Suprapubic skin (tissue), 4 donors: ENCODE data around the gene PODXL. TPM values are rescaled to one million over a fixed set of nuclear protein-coding genes. Genes with fewer than 3 reads are reported as not detected.
"Not testable (repeated sequence)": the region's sequence is repeated elsewhere in the genome, so short reads cannot be mapped to it uniquely, and the experiment has no call there.

ENCODE experiments used
- DNase-seq, 2 donors: peaks; one replicate each; pipeline ENCODE4 v3.0.0-alpha.2; 2019; ENCODE audit warnings: low spot score in 2 of 2
- H3K27ac ChIP-seq: fragments of 200-600 bp; sonication (generic); one replicate; pipeline ENCODE4 v1.5.1; 2019
- H3K27me3 ChIP-seq: fragments of 200-600 bp; sonication (generic); one replicate; pipeline ENCODE4 v1.5.1; 2019
- H3K36me3 ChIP-seq: fragments of 200-600 bp; sonication (generic); one replicate; pipeline ENCODE4 v1.5.1; 2019
- H3K4me1 ChIP-seq: fragments of 200-600 bp; sonication (generic); one replicate; pipeline ENCODE4 v1.5.1; 2019
- H3K4me3 ChIP-seq: fragments of 200-600 bp; sonication (generic); one replicate; pipeline ENCODE4 v1.5.1; 2019; ENCODE audit warnings: mild to moderate bottlenecking
- H3K9me3 ChIP-seq: fragments of 200-600 bp; sonication (generic); one replicate; pipeline ENCODE4 v1.5.1; 2019
- EP300 ChIP-seq: sonication (generic); formaldehyde crosslinking; IDR thresholded peaks from one replicate; pipeline ENCODE4 v1.6.1; 2017; ENCODE audit warnings: antibody characterized with exemption
- POLR2A ChIP-seq, 2 donors: fragments of 450-650 bp; IDR thresholded peaks; one replicate each; pipeline ENCODE4 v1.6.1; 2017; ENCODE audit warnings: antibody characterized with exemption in 2 of 2, mild to moderate bottlenecking in 2 of 2, moderate library complexity in 2 of 2
- POLR2AphosphoS5 ChIP-seq, 3 donors: sonication (generic); formaldehyde crosslinking; IDR thresholded peaks; one replicate each; pipeline ENCODE4 v1.6.1; 2017; ENCODE audit warnings: antibody characterized with exemption in 3 of 3
- whole genome bisulfite sequencing: methylation state at CpG from one replicate; pipeline ENCODE4 v1.1.5; 2018; 5-methylcytosine and 5-hydroxymethylcytosine counted together
- total RNA-seq, 4 donors: library from RNA; depleted of rRNA; stranded (reverse); fragments of >200 nt; gene quantifications; one replicate each; pipeline ENCODE4 v1.1.0, GENCODE V29; 2016
- TF ChIP-seq, protein P1 (sequence below), 2 donors: fragments of 200-600 bp in 1 of 2; fragments of 450-650 bp in 1 of 2; sonication (generic) in 1 of 2; IDR thresholded peaks; one replicate each; pipeline ENCODE4 v1.5.1; 2016 to 2019; ENCODE audit warnings: antibody characterized with exemption in 2 of 2, mild to moderate bottlenecking in 1 of 2, moderate library complexity in 1 of 2

Gene PODXL
- total RNA-seq, 4 donors from 2014 or later, result 10.2 to 27.9 (median 17.8) TPM

DNA sequence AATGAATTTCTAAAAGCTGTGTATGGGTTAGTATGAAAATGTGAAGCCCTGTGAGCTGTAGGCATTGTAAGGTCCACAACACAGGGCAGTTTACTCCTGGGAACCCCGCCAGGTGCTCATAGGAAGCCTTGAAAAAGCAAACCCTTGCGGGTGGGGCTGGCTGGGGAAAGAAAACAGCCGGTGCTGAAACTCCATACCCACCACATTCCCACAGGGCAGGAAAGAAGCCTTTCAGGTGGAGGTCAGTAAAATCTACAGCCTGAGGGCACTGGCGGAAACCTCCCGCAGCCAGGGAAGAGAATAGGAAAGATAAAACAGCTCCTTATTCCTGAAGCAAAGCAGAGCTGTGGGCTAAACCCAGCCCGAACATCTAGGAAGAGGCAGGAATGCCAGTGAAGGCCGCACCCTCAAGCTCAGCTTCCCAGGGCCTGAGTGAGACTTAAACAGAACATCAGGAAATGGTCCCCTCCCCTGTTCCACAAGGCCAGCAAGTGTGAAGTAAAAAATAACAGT, 34.7 kb downstream of the PODXL start:
- Histone ChIP-seq H3K27ac (peak overlapping the region; percentile 54), H3K4me3 (no peak overlapping the region), H3K36me3 (no peaks in the 10 kb centered on the region), H3K4me1 (no peaks in the 10 kb centered on the region), H3K27me3 (no peaks in the 10 kb centered on the region), H3K9me3 (no peaks in the 10 kb centered on the region)
- WGBS, result 72% methylated on average over 7 of the region's 7 CpGs
- peak in 1 of 2 donors; percentile 55 for DNase-seq
- TF ChIP-seq, protein P1, sequence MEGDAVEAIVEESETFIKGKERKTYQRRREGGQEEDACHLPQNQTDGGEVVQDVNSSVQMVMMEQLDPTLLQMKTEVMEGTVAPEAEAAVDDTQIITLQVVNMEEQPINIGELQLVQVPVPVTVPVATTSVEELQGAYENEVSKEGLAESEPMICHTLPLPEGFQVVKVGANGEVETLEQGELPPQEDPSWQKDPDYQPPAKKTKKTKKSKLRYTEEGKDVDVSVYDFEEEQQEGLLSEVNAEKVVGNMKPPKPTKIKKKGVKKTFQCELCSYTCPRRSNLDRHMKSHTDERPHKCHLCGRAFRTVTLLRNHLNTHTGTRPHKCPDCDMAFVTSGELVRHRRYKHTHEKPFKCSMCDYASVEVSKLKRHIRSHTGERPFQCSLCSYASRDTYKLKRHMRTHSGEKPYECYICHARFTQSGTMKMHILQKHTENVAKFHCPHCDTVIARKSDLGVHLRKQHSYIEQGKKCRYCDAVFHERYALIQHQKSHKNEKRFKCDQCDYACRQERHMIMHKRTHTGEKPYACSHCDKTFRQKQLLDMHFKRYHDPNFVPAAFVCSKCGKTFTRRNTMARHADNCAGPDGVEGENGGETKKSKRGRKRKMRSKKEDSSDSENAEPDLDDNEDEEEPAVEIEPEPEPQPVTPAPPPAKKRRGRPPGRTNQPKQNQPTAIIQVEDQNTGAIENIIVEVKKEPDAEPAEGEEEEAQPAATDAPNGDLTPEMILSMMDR (IDR thresholded peaks at IDR 0.05), result no peak
- TF ChIP-seq EP300, result no peak
- no peak for TF ChIP-seq POLR2AphosphoS5 (IDR thresholded peaks at IDR 0.05)
- TF ChIP-seq POLR2A (IDR thresholded peaks at IDR 0.05), result no peak

- H3K27ac ChIP-seq, result no peak overlapping the region
These were observed 37.8 kb downstream of the PODXL start for GRCh38 chr7:131518626-131519025.

DNA sequence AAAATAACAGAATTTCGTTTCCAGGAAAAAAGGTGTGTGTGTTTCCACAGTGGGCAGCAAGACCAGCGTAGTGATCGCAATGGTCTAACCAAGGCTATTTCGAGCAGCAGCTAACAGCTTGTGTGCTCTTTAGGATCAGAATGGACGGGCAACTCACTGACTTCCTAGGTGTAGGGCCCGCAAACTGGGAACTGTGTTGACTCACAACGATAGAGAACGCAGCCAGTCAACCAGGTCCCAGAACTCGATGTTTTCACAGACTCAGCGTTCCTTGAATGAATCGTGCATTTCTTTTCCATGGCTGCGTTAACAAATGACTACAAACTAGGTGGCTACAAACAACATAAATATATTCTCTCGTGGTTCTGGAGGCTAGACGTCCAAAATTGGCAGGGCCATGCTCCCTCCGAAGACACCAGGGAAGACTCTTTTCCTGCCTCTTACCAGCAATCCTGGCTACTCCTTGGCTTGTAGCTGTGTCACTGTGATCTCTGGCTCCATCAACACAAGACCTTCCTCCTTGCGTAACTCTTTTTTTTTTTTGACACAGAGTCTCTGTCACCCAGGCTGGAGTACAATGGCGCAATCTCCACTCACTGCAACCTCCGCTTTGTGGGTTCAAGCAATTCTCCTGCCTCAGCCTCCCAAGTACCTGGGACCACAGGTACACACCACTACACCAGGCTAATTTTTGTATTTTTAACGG, 39.1 kb downstream of the PODXL start:
- Histone ChIP-seq H3K27me3 (no peaks in the 10 kb centered on the region), H3K27ac (no peak overlapping the region), H3K4me1 (peaks cover 10% of the 10 kb centered on the region), H3K4me3 (no peak overlapping the region), H3K36me3 (no peaks in the 10 kb centered on the region), H3K9me3 (no peaks in the 10 kb centered on the region)
- WGBS, result 90% methylated on average over 19 of the region's 19 CpGs
- peak in 1 of 2 donors; percentile 19 for DNase-seq
- TF ChIP-seq, protein P1 (IDR thresholded peaks at IDR 0.05), result no peak
- no peak for TF ChIP-seq EP300
- no peak for TF ChIP-seq POLR2A (IDR thresholded peaks at IDR 0.05)
- TF ChIP-seq POLR2AphosphoS5 (IDR thresholded peaks at IDR 0.05), result no peak

More at GRCh38 chr7:131518626-131519025, 37.8 kb downstream of the PODXL start:
- WGBS, result 85% methylated on average over 11 of the region's 11 CpGs
- TF ChIP-seq, protein P1 (IDR thresholded peaks at IDR 0.05), result no peak
- TF ChIP-seq POLR2A (IDR thresholded peaks at IDR 0.05) (no peak), POLR2AphosphoS5 (IDR thresholded peaks at IDR 0.05) (no peak), EP300 (no peak)
- no peaks in the 10 kb centered on the region for H3K27me3 ChIP-seq
- H3K4me1 ChIP-seq, result peaks cover 2% of the 10 kb centered on the region
- peak in 1 of 2 donors; percentile 36 for DNase-seq
- no peaks in the 10 kb centered on the region for H3K36me3 ChIP-seq
- no peak overlapping the region for H3K4me3 ChIP-seq
- H3K9me3 ChIP-seq, result no peaks in the 10 kb centered on the region

GRCh38 chr7:131515471-131515870, 41.0 kb downstream of the PODXL start:
- H3K4me3 ChIP-seq, H3K27me3 ChIP-seq, H3K27ac ChIP-seq, H3K36me3 ChIP-seq, H3K9me3 ChIP-seq: not testable (repeated sequence)
- WGBS, result 83% methylated on average over 7 of the region's 7 CpGs
- peaks cover 10% of the 10 kb centered on the region for H3K4me1 ChIP-seq
- peak in 1 of 2 donors; percentile 26 for DNase-seq

GRCh38 chr7:131513245-131514061, 43.0 kb downstream of the PODXL start:
- H3K9me3 ChIP-seq, result no peaks in the 10 kb centered on the region
- H3K4me1 ChIP-seq, result peaks cover 10% of the 10 kb centered on the region
- H3K27me3 ChIP-seq, result peaks cover 4% of the 10 kb centered on the region
- H3K36me3 ChIP-seq, result no peaks in the 10 kb centered on the region
- DNase-seq, result peak; percentile 86 to 93
- no peak overlapping the region for H3K27ac ChIP-seq
- TF ChIP-seq POLR2AphosphoS5 (IDR thresholded peaks at IDR 0.05) (no peak), POLR2A (IDR thresholded peaks at IDR 0.05) (no peak), EP300 (no peak)
- TF ChIP-seq, protein P1 (IDR thresholded peaks at IDR 0.05), result peak; percentile 85 to 98
- WGBS, result 86% methylated on average over 5 of the region's 11 CpGs
- H3K4me3 ChIP-seq, result no peak overlapping the region
